Epithelial cell of proximal tubule (primary cell): ENCODE data around the gene PAQR5. TPM values are rescaled to one million over a fixed set of nuclear protein-coding genes. Genes with fewer than 3 reads are reported as not detected.

Source experiments
- DNase-seq: peaks from one replicate; pipeline ENCODE4 v3.0.0-alpha.2; 2011; ENCODE audit warnings: low read depth
- H3K4me3 ChIP-seq: 2 replicates; pipeline ENCODE4 v1.5.1; 2011; ENCODE audit warnings: low read depth, mild to moderate bottlenecking, low read length
- total RNA-seq: library from RNA; depleted of rRNA; stranded (reverse); fragments of >200 nt; gene quantifications from 2 replicates; pipeline ENCODE4 v1.2.3, GENCODE V29; 2015
- TF ChIP-seq, protein P1 (sequence below): conservative IDR thresholded peaks from 2 replicates; pipeline ENCODE4 v1.5.1; 2012; ENCODE audit warnings: low read depth, mild to moderate bottlenecking, low read length

Gene PAQR5
- total RNA-seq, 1 donor from 2014 or later, result 9.5 TPM

DNA sequence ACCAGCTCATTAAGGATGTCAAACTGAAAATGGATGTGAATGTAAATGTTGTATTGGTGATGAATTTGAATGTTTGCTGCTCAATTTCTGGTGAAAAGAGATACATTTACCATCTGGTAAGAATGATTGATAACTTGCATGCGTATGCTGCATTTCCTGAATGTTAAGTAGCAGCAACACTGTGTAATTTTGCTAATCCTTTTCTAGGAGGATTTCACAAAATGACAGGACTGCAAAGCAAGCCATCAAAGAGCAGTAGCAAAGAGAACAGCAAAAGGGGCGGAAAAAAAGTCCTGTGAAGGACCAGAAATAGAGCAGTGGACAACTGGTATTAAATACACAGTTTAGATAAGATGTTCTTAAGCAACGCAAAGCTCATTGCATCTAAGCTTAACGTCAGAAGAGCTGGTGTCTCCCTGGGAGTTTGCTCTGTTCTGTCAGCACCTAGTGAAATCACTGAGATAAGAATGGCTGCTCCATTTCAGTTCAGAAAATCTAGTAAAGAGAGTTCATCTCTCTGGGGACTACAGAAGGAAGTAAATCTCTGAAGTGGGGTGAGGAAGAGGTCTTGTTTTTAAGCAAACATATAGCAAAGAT lies 23.5 kb upstream of the PAQR5 start:
- DNase-seq, result no peak
- TF ChIP-seq, protein P1, sequence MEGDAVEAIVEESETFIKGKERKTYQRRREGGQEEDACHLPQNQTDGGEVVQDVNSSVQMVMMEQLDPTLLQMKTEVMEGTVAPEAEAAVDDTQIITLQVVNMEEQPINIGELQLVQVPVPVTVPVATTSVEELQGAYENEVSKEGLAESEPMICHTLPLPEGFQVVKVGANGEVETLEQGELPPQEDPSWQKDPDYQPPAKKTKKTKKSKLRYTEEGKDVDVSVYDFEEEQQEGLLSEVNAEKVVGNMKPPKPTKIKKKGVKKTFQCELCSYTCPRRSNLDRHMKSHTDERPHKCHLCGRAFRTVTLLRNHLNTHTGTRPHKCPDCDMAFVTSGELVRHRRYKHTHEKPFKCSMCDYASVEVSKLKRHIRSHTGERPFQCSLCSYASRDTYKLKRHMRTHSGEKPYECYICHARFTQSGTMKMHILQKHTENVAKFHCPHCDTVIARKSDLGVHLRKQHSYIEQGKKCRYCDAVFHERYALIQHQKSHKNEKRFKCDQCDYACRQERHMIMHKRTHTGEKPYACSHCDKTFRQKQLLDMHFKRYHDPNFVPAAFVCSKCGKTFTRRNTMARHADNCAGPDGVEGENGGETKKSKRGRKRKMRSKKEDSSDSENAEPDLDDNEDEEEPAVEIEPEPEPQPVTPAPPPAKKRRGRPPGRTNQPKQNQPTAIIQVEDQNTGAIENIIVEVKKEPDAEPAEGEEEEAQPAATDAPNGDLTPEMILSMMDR, result no peak
- no peak overlapping the region for H3K4me3 ChIP-seq

DNA sequence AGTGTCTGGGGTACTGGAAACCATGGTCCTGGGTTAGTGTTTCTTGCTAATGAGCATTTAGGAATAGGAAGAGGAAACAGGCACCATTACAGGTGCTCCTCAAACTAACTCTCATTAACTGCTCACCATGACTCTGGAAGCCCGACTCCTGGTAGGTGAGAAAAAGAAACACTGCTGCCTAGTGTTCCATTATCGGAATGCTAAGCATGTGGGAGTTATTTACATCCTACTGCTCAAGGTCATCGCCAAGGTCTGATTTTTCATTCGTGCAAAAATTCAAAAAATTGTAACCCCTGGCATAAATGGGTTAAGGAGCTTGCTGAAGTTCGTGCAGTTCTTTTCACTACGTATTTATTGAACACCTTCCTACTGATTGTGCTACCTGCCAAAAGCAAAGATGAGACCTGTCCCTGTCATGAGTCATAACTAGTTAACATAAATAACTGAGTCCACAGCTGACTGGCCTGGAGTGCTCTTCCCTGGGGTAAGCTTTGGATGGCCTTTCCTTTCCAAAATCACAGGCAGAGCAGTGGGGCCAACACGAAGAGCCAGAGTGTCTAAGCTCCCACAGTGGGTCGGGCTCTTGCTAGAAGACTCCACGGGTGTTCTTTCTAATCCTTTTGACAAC lies 22.7 kb upstream of the PAQR5 start:
- DNase-seq, result no peak
- H3K4me3 ChIP-seq, result no peak overlapping the region
- TF ChIP-seq, protein P1, result no peak

DNA sequence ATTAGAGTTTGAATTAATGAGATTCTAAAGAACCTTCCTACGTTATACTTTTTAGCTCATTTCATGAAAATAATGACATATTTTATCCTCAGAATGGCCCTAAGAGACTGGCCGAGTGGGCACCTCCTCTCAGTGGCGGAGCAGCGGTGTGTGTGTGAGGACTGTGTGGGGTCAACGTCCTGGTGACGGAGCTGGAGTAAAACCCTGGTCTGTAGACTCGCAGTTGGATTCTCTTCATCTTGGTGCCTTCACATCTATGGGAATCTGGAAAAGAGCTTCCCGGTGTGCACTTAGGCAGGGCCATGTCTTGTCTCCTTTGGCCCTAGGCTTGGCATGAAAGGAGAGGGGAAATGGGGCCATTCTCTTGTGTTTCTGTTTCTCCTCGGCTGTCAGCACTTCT lies 21.4 kb upstream of the PAQR5 start:
- no peak for DNase-seq
- H3K4me3 ChIP-seq, result no peak overlapping the region
- TF ChIP-seq, protein P1, result no peak

DNA sequence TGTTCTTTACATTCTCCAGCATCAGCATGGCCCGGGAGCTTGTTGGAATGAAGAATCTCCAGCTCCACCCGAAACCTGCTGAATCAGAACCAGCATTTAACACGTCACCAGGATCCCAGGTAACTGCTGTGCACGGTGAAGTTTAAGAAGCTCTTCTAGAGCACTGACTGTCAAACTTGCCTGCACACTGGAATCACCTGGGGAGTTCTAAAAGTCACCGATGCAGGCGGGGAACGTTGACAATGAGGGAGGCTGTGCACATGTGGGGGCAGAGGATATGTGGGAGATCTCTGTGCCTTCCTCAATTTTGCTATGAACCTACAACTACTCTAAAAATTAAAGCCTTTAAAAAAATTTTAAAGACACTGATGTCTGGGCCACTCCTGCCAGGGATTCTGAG lies 19.1 kb upstream of the PAQR5 start:
- DNase-seq, result no peak
- TF ChIP-seq, protein P1, result no peak

DNA sequence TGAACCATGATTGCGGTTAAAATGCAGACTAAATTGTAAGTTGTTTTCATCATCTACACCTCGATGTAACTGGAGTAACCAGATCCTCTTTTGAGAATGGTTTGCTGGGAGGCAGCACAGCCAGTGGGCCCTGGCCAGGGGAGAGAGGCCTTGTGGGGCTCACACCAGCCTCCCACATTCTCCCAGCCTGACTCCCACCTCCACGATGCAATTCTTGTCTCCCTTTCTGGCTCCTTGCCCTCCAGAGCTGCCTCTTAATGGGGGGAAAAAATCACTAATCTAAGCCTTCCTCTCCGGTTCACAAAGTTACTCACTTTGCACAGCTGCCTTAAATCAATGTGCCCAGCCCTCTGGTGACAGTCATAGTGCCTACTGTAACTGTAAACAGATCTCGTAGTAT lies 17.9 kb upstream of the PAQR5 start:
- DNase-seq, result no peak
- no peak overlapping the region for H3K4me3 ChIP-seq
- TF ChIP-seq, protein P1, result no peak

More for the DNA sequence above, 19.1 kb upstream of the PAQR5 start:
- no peak overlapping the region for H3K4me3 ChIP-seq

DNA sequence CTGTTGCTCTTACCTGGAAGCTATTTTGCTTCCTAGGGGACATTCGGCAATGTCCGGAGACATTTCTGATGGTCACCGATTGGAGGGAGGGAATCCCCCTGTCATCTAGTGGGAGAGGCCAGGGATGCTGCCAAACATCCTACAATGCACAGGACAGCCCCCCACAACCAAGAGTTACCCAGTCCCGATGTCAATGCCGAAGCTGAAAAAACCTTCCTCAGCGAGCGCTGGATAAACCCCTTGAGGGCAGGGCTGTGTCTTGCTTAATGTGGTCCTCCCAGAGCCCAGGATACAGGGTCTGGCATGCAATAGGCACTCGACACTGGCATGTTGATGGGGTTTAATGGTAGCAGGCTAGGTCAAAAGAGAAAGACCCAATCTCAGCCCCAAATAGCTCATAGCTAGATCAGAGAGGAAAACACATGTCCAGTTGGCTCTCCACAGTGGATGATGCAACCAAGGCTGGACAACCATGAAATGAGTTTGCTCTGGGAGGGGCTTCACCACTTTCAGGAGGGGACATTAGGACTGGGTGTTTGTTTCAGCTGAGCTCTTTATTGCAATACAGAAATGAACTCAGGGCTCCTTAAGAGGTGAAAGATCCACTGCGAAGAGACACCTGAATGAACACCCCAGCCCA lies 16.5 kb upstream of the PAQR5 start:
- H3K4me3 ChIP-seq, result no peak overlapping the region
- TF ChIP-seq, protein P1, result no peak
- DNase-seq, result no peak
